PC-3 (cell line): Measurements from ENCODE around the gene MBNL3. TPM values are rescaled to one million over a fixed set of nuclear protein-coding genes. Genes with fewer than 3 reads are reported as not detected.

Experiments
- ATAC-seq: fragments of 200-7000 bp; cut with Tn5 transposase; 2 replicates; pipeline ENCODE4 v1.9.1; 2020; ENCODE audit warnings: mild to moderate bottlenecking, moderate library complexity
- BruUV-seq: library from RNA; stranded (reverse); fragments of 400-500 nt; replicated peaks from 2 replicates; lab custom pipeline; 2021; lab: Mats Ljungman, UMichigan
- CTCF ChIA-PET: fragments of 300-600 bp; sonication (Branson Sonifier 250); formaldehyde crosslinking; loops from one replicate; lab custom pipeline; 2022; ENCODE audit warnings: antibody characterized with exemption; lab: Charles Lee
- POLR2A ChIA-PET: fragments of 300-600 bp; sonication (Branson Sonifier 250); formaldehyde crosslinking; loops from one replicate; lab custom pipeline; 2022; ENCODE audit warnings: antibody characterized with exemption; ENCODE audit not compliant: unreplicated experiment; lab: Charles Lee
- DNase-seq: peaks from one replicate; pipeline ENCODE4 v3.0.0-alpha.2; 2015
- H2AFZ ChIP-seq: fragments of 300-600 bp; sonication (generic); 2 replicates; pipeline ENCODE4 v1.6.0; 2016; ENCODE audit warnings: antibody characterized with exemption, low read length
- H3F3A ChIP-seq: fragments of 300-600 bp; sonication (generic); one replicate; pipeline ENCODE4 v1.6.0; 2017; ENCODE audit warnings: antibody characterized with exemption, low read length, control low read depth, mild to moderate bottlenecking; ENCODE audit not compliant: unreplicated experiment
- H3K27ac ChIP-seq: fragments of 300-600 bp; sonication (generic); 2 replicates; pipeline ENCODE4 v1.5.1; 2016; ENCODE audit warnings: mild to moderate bottlenecking, low read length
- H3K27me3 ChIP-seq: fragments of 300-600 bp; sonication (generic); 2 replicates; pipeline ENCODE4 v1.6.1; 2016; ENCODE audit warnings: low read length, mixed read lengths
- H3K36me3 ChIP-seq: fragments of 300-600 bp; sonication (generic); 2 replicates; pipeline ENCODE4 v1.6.1; 2016; ENCODE audit warnings: low read depth, mixed run types, low read length, mixed read lengths
- H3K4me1 ChIP-seq: fragments of 300-600 bp; sonication (generic); 2 replicates; pipeline ENCODE4 v1.5.1; 2016; ENCODE audit warnings: low read length; ENCODE audit not compliant: insufficient read depth
- H3K4me2 ChIP-seq: fragments of 300-600 bp; sonication (generic); 2 replicates; pipeline ENCODE4 v1.6.0; 2016; ENCODE audit warnings: low read length
- H3K4me3 ChIP-seq: fragments of 300-600 bp; sonication (generic); 2 replicates; pipeline ENCODE4 v1.5.1; 2016; ENCODE audit warnings: mild to moderate bottlenecking, low read length, mixed read lengths
- H3K79me2 ChIP-seq: fragments of 300-600 bp; sonication (generic); 2 replicates; pipeline ENCODE4 v1.6.1; 2017; ENCODE audit warnings: low read length, mixed read lengths
- H3K9ac ChIP-seq: fragments of 300-600 bp; sonication (generic); 2 replicates; pipeline ENCODE4 v1.6.0; 2016; ENCODE audit warnings: mild to moderate bottlenecking, low read length
- H3K9me2 ChIP-seq: fragments of 300-600 bp; sonication (generic); replicated peaks from 2 replicates; pipeline ENCODE4 v1.6.1; 2016; ENCODE audit warnings: mixed run types, low read length, mixed read lengths
- H3K9me3 ChIP-seq: fragments of 300-600 bp; sonication (generic); 2 replicates; pipeline ENCODE4 v1.6.1; 2016; ENCODE audit warnings: low read length, mixed read lengths
- H4K20me1 ChIP-seq: fragments of 300-600 bp; sonication (generic); 2 replicates; pipeline ENCODE4 v1.6.1; 2016; ENCODE audit warnings: low read length, mixed read lengths
- CTCF ChIP-seq: fragments of 300-600 bp; sonication (generic); conservative IDR thresholded peaks from 2 replicates; pipeline ENCODE4 v1.5.1; 2017; ENCODE audit warnings: antibody characterized with exemption, low read depth, mild to moderate bottlenecking, low read length
- EZH2 ChIP-seq: fragments of 300-600 bp; sonication (generic); IDR thresholded peaks from one replicate; pipeline ENCODE4 v1.6.1; 2017; ENCODE audit warnings: antibody characterized with exemption, mild to moderate bottlenecking, low read length; ENCODE audit not compliant: unreplicated experiment
- EZH2phosphoT487 ChIP-seq: fragments of 300-600 bp; sonication (generic); IDR thresholded peaks from 2 replicates; pipeline ENCODE4 v1.6.1; 2018; ENCODE audit warnings: mild to moderate bottlenecking, antibody characterized with exemption, low read length, borderline replicate concordance
- intact Hi-C: fragments of 100-400 bp; cut with micrococcal nuclease; formaldehyde crosslinking; loops from 2 replicates; pipeline ENCODE4 v1.9.0; 2023
- total RNA-seq: library from RNA; depleted of rRNA; stranded (reverse); fragments of >200 nt; gene quantifications from 2 replicates; pipeline ENCODE4 v1.2.3, GENCODE V29; 2014

Gene MBNL3
- total RNA-seq, 1 experiment from 2014 or later = 4.4 TPM

DNA sequence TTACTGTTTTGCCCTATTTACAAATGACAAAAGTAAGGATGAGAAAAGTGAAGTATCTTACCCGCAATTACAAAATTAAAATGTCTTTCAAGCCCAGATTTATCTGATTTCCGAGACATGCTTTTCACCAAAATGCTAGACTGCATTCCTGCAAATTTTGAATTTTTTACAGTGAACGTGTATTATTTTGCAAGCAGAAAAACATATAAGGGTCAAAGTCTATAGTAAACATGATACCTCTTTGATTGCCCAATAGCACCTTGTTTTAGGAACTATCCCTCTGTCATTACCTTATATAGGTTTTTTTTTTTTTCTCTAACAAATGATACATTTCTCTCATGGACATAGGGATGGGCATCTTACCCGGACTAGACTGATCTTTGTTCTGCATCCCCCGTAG, 135.4 kb downstream of the MBNL3 start:
- Histone ChIP-seq H3K9me3 (no peaks in the 10 kb centered on the region), H3K9ac (no peak overlapping the region), H3K79me2 (no peaks in the 10 kb centered on the region), H3K36me3 (no peaks in the 10 kb centered on the region), H3K4me1 (no peaks in the 10 kb centered on the region), H3K4me2 (no peak overlapping the region), H3K9me2 (no peaks in the 10 kb centered on the region), H3F3A (no peaks in the 10 kb centered on the region), H3K27me3 (no peaks in the 10 kb centered on the region), H3K27ac (no peak overlapping the region), H3K4me3 (no peak overlapping the region), H2AFZ (no peak overlapping the region), H4K20me1 (no peaks in the 10 kb centered on the region)
- CTCF ChIA-PET = no interaction called here
- no TSS peak for BruUV-seq
- TF ChIP-seq EZH2phosphoT487 (no peak), CTCF (no peak), EZH2 (no peak)
- intact Hi-C loops = no loop called here
- ATAC-seq (no peak), DNase-seq (no peak)
- POLR2A ChIA-PET = no interaction called here

DNA sequence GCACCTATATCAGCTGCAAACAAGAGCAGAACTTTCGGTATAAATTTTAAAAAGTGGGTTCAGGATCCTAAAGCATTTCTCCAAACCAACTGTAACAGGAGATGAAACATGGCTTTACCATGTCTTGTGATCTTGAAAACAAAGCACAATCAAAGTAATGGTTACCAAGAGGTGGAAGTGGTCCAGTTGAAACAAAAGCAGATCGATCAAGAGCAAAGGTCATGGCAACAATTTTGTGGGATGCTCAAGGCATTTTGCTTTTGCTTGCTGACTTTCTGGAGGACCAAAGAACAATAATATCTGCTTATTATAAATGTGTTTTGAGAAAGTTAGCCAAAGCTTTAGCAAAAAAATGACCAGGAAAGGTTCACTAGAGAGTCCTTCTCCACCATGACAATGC, 152.7 kb downstream of the MBNL3 start:
- no peak for TF ChIP-seq EZH2
- no peak for TF ChIP-seq EZH2phosphoT487
- no peak for TF ChIP-seq CTCF
- H3K4me1 ChIP-seq = no peaks in the 10 kb centered on the region
- intact Hi-C loops = no loop called here
- no peak overlapping the region for H3K9ac ChIP-seq
- H3K4me2 ChIP-seq = no peak overlapping the region
- no peaks in the 10 kb centered on the region for H3F3A ChIP-seq
- H3K9me2 ChIP-seq = no peaks in the 10 kb centered on the region
- H4K20me1 ChIP-seq = no peaks in the 10 kb centered on the region
- H3K4me3 ChIP-seq = no peak overlapping the region
- ChIA-PET POLR2A (no interaction called here), CTCF (no interaction called here)
- H3K27ac ChIP-seq = no peak overlapping the region
- no peaks in the 10 kb centered on the region for H3K36me3 ChIP-seq
- no peaks in the 10 kb centered on the region for H3K79me2 ChIP-seq
- no peaks in the 10 kb centered on the region for H3K9me3 ChIP-seq
- no TSS peak for BruUV-seq
- H2AFZ ChIP-seq = no peak overlapping the region
- no peak for DNase-seq
- H3K27me3 ChIP-seq = no peaks in the 10 kb centered on the region
- no peak for ATAC-seq

- Histone ChIP-seq H3K4me2 (no peak overlapping the region), H2AFZ (no peak overlapping the region), H3K27ac (no peak overlapping the region), H3F3A (no peaks in the 10 kb centered on the region), H3K9me3 (no peaks in the 10 kb centered on the region), H3K27me3 (no peaks in the 10 kb centered on the region), H3K9ac (no peak overlapping the region), H3K79me2 (no peaks in the 10 kb centered on the region), H3K4me3 (no peak overlapping the region), H3K4me1 (no peaks in the 10 kb centered on the region), H3K36me3 (no peaks in the 10 kb centered on the region), H3K9me2 (no peaks in the 10 kb centered on the region), H4K20me1 (no peaks in the 10 kb centered on the region)
- ChIA-PET CTCF (no interaction called here), POLR2A (no interaction called here)
- BruUV-seq = no TSS peak
- no peak for ATAC-seq
- intact Hi-C loops = no loop called here
- no peak for DNase-seq
- TF ChIP-seq CTCF (no peak), EZH2phosphoT487 (no peak)
Measured at GRCh38 chrX:132333351-132333750, 155.5 kb downstream of the MBNL3 start.
